Skeletal muscle satellite cell (primary cell): ENCODE data around the gene RBM38.

Experiments
- H3K27me3 ChIP-seq: 2 replicates; pipeline ENCODE4 v1.7.0; 2013; ENCODE audit warnings: low read length; ENCODE audit not compliant: control insufficient read depth, insufficient read depth
- H3K36me3 ChIP-seq: 2 replicates; pipeline ENCODE4 v1.7.0; 2013; ENCODE audit warnings: mild to moderate bottlenecking, control low read depth, low read length; ENCODE audit not compliant: insufficient read depth
- H3K4me1 ChIP-seq: 2 replicates; pipeline ENCODE4 v1.7.0; 2013; ENCODE audit warnings: low read length; ENCODE audit not compliant: control insufficient read depth, insufficient read depth
- H3K4me2 ChIP-seq: 2 replicates; pipeline ENCODE4 v1.7.0; 2013; ENCODE audit warnings: mild to moderate bottlenecking, low read length
- H3K4me3 ChIP-seq: 2 replicates; pipeline ENCODE4 v1.7.0; 2013; ENCODE audit warnings: low read length
- H3K9ac ChIP-seq: 2 replicates; pipeline ENCODE4 v1.7.0; 2013; ENCODE audit warnings: mild to moderate bottlenecking, low read depth, low read length, moderate library complexity
- H3K9me3 ChIP-seq: replicated peaks from 2 replicates; pipeline ENCODE4 v1.7.0; 2013; ENCODE audit warnings: mild to moderate bottlenecking, control low read depth, low read length

Gene RBM38

GRCh38 chr20:57436223-57436545, 45.0 kb downstream of the RBM38 start:
- Histone ChIP-seq H3K36me3 (no peaks in the 10 kb centered on the region), H3K9me3 (peaks cover 4% of the 10 kb centered on the region), H3K4me2 (no peak overlapping the region), H3K27me3 (peaks cover 41% of the 10 kb centered on the region), H3K9ac (no peak overlapping the region), H3K4me3 (no peak overlapping the region), H3K4me1 (peaks cover 3% of the 10 kb centered on the region)

DNA sequence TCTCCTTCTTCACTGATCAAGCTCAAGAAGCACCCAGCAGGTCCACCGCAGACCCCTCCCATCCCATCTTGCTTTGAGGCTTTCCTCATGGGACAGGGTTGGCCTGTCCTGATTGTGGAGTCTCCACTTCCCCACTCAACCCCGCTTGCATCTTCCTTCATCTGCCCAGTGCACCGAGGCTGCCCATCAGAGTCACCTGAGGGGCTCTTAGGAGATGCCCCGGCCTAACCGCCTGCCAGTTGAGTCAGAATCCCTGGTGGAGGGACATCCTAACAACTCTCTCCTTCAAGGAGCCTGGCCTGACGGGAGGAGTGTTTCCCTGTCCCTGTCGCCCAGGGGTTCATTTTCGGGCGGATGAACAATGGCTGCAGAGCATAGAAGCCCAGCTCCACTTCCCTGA, 46.1 kb downstream of the RBM38 start:
- no peaks in the 10 kb centered on the region for H3K36me3 ChIP-seq
- H3K4me1 ChIP-seq = peaks cover 6% of the 10 kb centered on the region
- peaks cover 41% of the 10 kb centered on the region for H3K27me3 ChIP-seq
- H3K4me2 ChIP-seq = no peak overlapping the region
- H3K4me3 ChIP-seq = no peak overlapping the region
- peaks cover 4% of the 10 kb centered on the region for H3K9me3 ChIP-seq
- H3K9ac ChIP-seq = no peak overlapping the region

DNA sequence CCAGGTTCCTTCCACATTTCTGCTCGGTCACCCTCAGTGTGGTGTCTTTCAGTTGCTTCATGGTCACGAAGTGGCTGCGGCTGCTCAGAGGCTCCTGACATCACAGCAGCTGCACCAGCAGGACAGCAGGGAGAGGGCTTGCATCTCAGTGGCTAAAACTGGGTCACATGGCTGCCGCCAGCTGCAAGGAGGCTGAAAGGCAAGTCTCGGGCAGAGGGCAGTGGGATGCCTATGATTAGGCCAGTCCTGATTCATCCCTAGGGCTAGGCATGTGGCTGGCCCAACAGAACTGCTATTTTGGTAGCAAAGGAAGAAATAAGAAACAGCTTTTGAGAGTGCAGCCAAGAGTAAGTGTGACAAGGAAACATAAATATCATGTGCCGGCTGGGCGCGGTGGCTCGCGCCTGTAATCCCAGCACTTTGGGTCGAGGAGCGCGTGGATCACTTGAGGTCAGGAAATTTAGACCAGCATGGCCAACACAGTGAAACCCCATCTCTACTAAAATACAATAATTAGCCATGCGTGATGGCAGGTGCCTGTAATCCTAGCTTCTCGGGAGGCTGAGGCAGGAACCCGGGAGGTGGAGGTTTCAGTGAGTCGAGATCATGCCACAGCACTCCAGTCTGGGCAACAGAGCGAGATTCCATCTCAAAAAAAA, 46.6 kb downstream of the RBM38 start:
- H3K4me1 ChIP-seq = peaks cover 6% of the 10 kb centered on the region
- H3K4me2 ChIP-seq = no peak overlapping the region

DNA sequence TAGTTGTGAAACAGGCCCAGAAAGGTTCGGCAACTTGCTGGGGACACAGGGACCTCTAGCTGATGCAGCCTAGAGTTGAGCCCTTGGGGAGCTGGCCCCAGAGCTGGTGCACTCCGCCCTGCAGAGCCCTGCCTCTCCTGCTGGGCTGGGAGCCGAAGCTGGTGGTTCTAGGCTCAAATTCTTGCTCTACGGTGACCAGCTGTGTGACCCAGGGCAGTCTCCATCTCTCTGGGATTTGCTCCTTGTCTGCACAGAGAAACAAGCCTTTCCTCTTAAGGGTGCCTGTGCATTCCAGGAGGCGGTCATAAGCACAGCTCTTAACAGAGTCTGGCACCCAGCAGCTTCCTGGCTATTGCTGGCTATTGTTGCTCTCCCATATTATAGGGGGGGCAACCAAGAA, 47.4 kb downstream of the RBM38 start:
- no peak overlapping the region for H3K9ac ChIP-seq
- peaks cover 4% of the 10 kb centered on the region for H3K9me3 ChIP-seq
- no peak overlapping the region for H3K4me3 ChIP-seq
- H3K36me3 ChIP-seq = no peaks in the 10 kb centered on the region
- H3K27me3 ChIP-seq = peaks cover 41% of the 10 kb centered on the region
- H3K4me1 ChIP-seq = peaks cover 6% of the 10 kb centered on the region
- H3K4me2 ChIP-seq = no peak overlapping the region

More for the DNA sequence above, 46.6 kb downstream of the RBM38 start:
- no peaks in the 10 kb centered on the region for H3K36me3 ChIP-seq
- H3K4me3 ChIP-seq = no peak overlapping the region
- H3K9me3 ChIP-seq = peaks cover 4% of the 10 kb centered on the region
- H3K9ac ChIP-seq = no peak overlapping the region
- H3K27me3 ChIP-seq = peaks cover 41% of the 10 kb centered on the region

DNA sequence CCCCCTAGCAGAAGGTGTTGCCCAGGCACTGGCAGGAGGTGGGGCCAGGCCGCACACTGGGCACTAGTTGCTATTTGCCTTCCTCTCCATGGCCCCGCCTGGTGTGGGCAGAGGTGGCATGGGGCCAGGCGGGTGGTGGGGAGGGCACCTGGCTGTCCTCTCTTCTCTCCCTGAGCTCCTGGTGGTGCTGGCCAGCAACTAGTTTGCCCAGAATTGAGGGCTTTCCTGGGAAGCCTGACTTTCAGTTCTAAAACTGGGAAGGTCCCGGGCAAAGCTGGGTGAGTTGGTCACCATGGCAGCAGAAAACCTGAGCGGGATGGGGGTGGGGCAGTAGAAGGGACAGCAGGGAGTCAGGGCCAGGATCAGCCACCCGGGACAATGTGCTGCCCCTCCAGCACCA, 48.2 kb downstream of the RBM38 start:
- Histone ChIP-seq H3K9ac (no peak overlapping the region), H3K4me1 (peaks cover 6% of the 10 kb centered on the region), H3K4me2 (no peak overlapping the region), H3K4me3 (no peak overlapping the region), H3K9me3 (peaks cover 4% of the 10 kb centered on the region), H3K36me3 (no peaks in the 10 kb centered on the region), H3K27me3 (peaks cover 37% of the 10 kb centered on the region)

- Histone ChIP-seq H3K4me2 (no peak overlapping the region), H3K27me3 (peaks cover 31% of the 10 kb centered on the region), H3K4me3 (no peak overlapping the region), H3K9me3 (peaks cover 4% of the 10 kb centered on the region), H3K4me1 (peaks cover 6% of the 10 kb centered on the region), H3K36me3 (no peaks in the 10 kb centered on the region), H3K9ac (no peak overlapping the region)
Measured at GRCh38 chr20:57439993-57440392, 48.8 kb downstream of the RBM38 start.

GRCh38 chr20:57440678-57441509, 49.7 kb downstream of the RBM38 start:
- H3K9ac ChIP-seq = peak overlapping the region; percentile 50

DNA sequence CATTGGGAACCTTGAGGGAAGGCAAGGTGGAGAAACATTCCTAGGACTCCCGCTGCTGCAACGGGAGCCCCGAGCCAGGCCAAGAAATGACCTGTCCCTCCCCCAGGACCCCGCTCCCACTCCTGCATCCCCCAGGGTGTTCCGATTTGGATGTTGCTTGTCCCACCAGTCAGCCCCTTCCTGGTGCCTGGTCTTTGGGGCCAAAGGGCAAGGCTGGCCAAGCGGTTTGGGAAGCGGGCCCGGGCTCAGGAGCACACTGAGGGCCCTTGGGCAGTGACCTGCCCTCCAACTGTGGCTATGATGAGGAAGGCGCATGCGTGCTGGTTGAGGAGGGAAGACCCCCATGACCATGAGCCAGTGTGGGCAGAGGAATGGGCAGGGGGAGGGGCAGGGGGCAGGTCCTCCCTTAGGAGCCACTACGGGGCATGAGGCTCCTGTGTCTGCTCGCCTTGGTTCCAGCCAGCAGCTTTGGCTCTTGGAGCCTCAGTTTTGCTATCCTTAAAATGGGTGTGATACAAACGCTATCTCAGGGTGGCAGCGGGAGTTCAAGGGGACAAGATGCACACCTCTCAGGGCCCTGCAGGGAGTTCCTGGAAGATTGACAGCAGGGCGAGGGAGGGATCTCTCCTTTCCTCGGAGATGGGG, 50.4 kb downstream of the RBM38 start:
- H3K4me1 ChIP-seq = peaks cover 6% of the 10 kb centered on the region
- H3K4me2 ChIP-seq = no peak overlapping the region
- no peak overlapping the region for H3K4me3 ChIP-seq
- peaks cover 4% of the 10 kb centered on the region for H3K9me3 ChIP-seq
- no peaks in the 10 kb centered on the region for H3K36me3 ChIP-seq
- H3K9ac ChIP-seq = peak overlapping the region; percentile 50
- H3K27me3 ChIP-seq = peaks cover 32% of the 10 kb centered on the region

More at GRCh38 chr20:57440678-57441509, 49.7 kb downstream of the RBM38 start:
- peaks cover 4% of the 10 kb centered on the region for H3K9me3 ChIP-seq
- H3K36me3 ChIP-seq = no peaks in the 10 kb centered on the region
- H3K4me3 ChIP-seq = no peak overlapping the region
- H3K27me3 ChIP-seq = peaks cover 30% of the 10 kb centered on the region
- no peak overlapping the region for H3K4me2 ChIP-seq
- H3K4me1 ChIP-seq = peaks cover 6% of the 10 kb centered on the region

DNA sequence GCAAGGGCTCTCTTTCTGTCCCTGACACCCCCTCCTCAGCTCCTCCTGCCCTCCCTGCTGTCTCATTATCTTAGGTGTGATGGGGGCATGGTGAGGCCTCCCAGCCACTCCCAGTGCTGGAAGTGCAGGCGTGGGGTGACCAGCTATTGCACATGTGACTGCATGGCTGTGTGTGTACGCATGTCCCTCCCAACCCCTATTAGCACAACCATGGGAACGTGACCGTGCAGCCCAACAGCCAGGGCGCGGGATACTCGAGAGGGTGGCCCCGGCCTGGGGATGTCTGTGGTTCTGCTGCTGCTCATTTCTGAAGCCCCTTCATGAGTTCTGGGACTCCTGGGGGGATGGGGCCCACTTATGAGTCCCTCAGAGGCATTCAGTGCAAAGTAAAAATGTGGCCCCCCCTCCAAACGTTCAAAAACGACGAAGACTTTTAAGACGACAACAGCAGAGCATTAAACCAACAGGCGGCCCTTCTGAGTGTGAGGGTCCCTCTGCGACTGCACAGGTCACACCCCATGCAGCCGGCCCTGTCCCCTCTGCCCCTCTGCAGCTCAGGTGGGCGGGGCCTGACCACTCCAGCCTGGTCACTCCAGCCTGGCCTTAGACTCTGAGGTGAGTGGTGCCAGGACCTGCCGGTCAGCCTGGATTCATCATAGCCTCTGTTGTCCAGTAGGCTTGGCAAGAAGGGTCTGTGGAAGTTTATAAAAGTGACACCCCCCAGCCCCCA, 51.1 kb downstream of the RBM38 start:
- peaks cover 6% of the 10 kb centered on the region for H3K4me1 ChIP-seq
- peaks cover 32% of the 10 kb centered on the region for H3K27me3 ChIP-seq
- H3K4me3 ChIP-seq = no peak overlapping the region
- H3K36me3 ChIP-seq = no peaks in the 10 kb centered on the region
- peaks cover 4% of the 10 kb centered on the region for H3K9me3 ChIP-seq
- H3K9ac ChIP-seq = no peak overlapping the region
- H3K4me2 ChIP-seq = no peak overlapping the region

- peaks cover 6% of the 10 kb centered on the region for H3K4me1 ChIP-seq
- no peak overlapping the region for H3K4me3 ChIP-seq
- no peaks in the 10 kb centered on the region for H3K9me3 ChIP-seq
Measured at GRCh38 chr20:57442888-57443239, 51.7 kb downstream of the RBM38 start.

More at GRCh38 chr20:57442888-57443239, 51.7 kb downstream of the RBM38 start:
- no peaks in the 10 kb centered on the region for H3K36me3 ChIP-seq
- H3K4me2 ChIP-seq = no peak overlapping the region
- H3K27me3 ChIP-seq = peaks cover 31% of the 10 kb centered on the region
- no peak overlapping the region for H3K9ac ChIP-seq
